GM12874 (cell line): ENCODE data around the gene TXK.

Source experiments
- TF ChIP-seq, protein P1 (sequence below): IDR thresholded peaks from 2 replicates; pipeline ENCODE4 v1.5.1; 2011; ENCODE audit warnings: low read depth, mild to moderate bottlenecking, control low read depth, low read length, moderate library complexity; ENCODE audit not compliant: insufficient read depth

Gene TXK

DNA sequence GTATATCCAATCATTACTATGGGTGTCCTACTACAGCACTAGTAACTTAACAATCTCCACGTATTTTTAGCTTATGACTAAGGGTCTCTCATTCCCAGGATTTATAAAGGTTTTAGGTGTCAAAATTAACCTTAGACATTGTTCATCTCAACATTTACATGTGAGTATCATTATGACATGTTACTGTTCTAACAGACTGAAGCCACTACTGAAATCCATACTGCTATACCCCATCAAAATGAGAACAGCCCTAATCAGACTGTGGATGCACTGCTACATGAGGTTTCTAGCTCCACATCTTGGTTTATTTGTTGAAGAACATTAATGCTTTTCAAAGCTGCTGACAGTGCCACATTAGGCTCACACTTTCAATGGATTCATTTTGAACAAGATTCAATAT is 35.6 kb upstream of the TXK start:
- TF ChIP-seq, protein P1, sequence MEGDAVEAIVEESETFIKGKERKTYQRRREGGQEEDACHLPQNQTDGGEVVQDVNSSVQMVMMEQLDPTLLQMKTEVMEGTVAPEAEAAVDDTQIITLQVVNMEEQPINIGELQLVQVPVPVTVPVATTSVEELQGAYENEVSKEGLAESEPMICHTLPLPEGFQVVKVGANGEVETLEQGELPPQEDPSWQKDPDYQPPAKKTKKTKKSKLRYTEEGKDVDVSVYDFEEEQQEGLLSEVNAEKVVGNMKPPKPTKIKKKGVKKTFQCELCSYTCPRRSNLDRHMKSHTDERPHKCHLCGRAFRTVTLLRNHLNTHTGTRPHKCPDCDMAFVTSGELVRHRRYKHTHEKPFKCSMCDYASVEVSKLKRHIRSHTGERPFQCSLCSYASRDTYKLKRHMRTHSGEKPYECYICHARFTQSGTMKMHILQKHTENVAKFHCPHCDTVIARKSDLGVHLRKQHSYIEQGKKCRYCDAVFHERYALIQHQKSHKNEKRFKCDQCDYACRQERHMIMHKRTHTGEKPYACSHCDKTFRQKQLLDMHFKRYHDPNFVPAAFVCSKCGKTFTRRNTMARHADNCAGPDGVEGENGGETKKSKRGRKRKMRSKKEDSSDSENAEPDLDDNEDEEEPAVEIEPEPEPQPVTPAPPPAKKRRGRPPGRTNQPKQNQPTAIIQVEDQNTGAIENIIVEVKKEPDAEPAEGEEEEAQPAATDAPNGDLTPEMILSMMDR, result no peak

DNA sequence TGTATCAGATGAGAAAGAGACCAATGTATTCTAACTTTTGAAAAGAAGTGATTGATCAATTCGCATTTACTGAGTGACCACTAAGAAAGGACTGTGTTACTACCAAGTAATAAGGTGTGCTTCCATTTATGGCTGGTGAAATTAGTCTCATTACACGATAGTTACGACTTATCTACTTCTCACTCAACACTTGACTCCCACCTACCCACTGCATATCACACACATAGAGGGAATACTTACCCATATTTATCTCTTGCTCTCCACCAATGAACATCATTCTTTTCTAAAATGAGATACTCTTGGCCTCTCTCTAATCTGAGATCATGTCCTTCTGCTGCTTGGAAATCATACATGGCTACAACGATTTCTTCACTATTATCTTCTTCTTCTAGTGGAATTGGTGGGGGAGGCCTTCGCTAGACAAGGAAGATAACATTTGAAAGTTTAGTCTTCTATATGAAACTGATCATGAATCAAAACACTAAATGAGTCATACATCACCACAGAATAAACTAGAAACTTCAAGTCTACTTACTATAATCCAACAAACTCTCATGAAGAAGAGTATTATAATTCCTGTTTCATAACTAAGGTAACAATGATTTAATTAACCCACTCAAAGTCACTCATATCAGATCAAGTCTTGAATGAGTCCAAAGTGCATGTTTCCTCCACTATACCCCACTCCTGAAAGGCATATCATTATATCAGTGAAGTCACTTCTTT is 33.7 kb upstream of the TXK start:
- TF ChIP-seq, protein P1, result no peak

DNA sequence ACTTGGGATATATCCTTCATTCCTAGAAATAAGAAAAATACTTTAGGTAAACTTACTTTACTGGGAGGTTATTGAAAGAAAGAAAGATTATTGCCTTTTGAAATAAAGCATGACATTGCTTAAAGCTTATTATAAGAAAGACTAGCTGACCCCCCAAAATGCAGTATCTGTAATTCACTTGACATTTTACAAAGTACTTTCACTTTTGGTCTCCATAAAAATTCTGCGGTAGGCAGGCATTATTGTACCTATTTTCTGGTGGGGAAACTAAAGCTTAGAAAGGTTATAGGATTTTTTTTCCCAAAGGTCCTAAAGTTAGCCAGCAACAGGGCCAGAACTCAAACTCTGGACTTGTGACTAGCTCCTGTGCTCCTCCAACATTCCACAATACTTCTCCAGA is 29.7 kb upstream of the TXK start:
- TF ChIP-seq, protein P1, result no peak

DNA sequence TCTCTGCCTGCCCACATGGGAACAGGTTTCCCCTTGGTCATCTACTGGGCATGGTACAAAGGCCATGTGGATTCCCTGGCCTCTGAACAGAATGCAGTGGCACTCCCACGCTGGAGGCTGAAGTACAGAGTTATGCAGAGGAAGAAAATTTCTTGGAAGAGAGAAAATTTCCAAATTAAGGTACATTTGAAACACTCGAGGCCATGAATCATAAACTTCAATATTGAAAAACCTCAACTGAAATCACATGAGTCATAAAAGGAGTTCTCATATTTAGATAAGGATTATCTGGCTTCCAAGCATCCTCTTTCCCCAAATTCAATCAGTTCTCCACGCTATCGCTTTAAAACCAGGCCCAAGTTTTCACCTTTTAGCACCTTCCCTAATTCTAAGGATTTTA is 28.1 kb upstream of the TXK start:
- TF ChIP-seq, protein P1, result no peak

DNA sequence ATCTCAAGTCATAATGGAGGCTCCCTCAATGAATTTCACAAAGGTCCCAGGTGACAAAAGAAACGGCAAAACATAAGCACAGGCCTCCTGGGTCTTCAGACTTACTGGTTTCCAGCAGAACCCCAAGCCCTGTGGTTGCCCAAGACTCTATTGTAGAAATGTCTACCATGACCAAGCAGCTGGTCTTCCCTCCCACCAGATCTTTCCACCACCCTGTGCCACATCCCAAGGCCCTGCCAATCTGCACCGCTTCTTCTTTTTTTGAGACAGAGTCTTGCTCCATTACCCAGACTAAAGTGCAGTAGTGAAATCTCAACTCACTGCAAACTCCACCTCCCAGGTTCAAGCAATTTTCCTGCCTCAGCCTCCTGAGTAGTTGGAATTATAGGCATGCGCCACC is 23.2 kb upstream of the TXK start:
- TF ChIP-seq, protein P1, result no peak

DNA sequence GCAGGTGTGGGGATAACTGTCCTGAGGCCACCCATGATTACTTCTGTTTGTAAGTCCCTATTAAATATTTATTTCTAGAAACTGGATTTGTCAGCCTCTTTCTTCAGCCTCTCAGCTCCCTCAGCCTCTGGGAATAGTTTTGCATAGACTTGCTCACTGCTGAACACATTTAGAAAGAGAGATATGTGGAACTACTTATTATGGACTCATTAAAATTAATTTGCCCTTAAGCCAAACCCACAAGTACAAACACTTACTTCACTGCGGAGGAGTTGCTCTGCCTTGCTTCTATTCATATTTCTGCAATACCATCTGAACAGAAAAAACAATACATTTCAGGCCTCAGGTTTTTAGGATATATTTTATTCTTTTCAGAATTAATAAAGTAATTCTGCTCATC is 22.4 kb upstream of the TXK start:
- TF ChIP-seq, protein P1, result no peak

DNA sequence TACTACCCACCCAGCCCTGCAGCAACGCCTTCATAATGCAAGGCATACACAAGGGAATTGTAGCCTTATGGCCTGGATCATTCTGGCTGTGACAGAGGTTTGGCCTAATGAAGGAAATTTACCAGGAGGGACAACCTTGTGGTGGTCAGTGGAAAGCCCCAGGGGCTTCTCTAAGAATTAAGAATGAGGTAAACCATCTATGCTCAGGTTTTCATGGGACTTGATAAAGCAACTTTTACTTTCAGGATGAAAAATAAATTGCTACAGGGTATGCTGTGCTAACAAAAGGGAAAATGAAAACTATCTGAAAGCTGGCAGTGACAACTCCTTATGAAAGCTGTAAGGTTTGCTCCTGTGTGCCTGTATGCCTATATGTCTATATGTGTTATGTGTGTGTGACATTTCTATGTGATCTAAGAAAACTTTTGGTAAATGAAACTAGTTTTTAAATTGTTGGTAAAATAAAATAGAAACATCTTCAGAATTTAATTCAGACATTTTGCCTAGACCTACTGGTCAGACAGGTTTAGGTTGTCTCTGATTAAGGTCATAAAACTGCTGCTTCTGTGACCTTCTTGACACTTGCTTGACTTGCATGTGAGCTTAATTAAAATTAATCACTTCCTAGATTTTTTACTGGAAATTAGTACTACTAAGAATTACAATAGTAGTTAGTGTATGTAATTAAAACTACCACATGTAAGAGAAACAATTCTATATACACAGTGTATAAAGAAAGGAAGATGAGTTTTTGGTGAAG is 19.9 kb upstream of the TXK start:
- TF ChIP-seq, protein P1, result no peak
